CD4-positive, alpha-beta T cell treated with Interferon gamma for 1 hour (primary cell): ENCODE results near the gene METRNL.
"Not testable (repeated sequence)": the region's sequence is repeated elsewhere in the genome, so short reads cannot be mapped to it uniquely, and the experiment has no call there.

Experiments
- DNase-seq: peaks from one replicate; pipeline ENCODE4 v3.0.0-alpha.2; 2020

The METRNL gene, protein sequence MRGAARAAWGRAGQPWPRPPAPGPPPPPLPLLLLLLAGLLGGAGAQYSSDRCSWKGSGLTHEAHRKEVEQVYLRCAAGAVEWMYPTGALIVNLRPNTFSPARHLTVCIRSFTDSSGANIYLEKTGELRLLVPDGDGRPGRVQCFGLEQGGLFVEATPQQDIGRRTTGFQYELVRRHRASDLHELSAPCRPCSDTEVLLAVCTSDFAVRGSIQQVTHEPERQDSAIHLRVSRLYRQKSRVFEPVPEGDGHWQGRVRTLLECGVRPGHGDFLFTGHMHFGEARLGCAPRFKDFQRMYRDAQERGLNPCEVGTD

DNA sequence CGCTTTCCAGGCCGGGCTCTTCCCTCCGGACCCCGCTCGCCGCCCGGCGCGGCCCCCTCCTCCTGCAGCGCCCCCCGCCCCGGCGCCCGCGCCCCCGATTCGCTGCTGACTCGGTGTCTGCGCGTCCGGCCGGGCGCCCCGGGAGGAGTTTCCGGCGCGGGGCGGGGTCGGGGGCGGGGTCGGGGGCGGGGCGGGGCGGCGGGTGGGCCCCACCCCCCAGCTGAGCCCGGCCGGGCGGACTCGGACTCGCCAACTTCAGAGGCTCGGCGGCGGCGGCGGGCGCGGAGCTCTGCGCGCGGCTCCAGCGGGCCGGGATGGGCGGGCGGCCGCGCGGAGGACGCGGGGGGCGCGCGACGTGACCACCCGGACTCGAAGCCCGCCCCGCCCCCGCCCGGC lies at the start of gene METRNL:
Gene METRNL, plus strand, starts transcription at position 258 of the 396 bp plus-strand sequence. CDS start 207 bp downstream, outside the sequence.
- peak; percentile 69 for DNase-seq

DNA sequence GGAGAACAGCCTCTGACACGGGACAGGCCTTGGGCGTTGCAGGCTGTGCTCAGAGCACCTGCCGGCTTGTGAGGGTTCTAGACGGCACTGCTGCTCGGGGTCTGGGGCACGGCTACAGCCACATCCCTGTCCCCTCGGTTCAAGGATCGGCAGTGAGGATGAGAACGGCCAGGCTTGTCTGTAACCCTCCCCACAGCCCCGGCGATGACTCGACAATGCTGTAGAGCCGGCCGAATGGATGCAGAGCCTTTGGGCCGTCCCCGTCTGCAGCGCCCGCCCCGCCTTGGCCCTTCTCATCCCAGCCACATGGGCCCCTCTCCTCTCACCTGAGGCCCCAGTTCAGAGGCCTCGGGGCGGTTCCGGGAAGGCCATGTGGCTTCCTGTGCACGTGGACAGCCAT lies 49.0 kb upstream of the METRNL start:
- DNase-seq = no peak

DNA sequence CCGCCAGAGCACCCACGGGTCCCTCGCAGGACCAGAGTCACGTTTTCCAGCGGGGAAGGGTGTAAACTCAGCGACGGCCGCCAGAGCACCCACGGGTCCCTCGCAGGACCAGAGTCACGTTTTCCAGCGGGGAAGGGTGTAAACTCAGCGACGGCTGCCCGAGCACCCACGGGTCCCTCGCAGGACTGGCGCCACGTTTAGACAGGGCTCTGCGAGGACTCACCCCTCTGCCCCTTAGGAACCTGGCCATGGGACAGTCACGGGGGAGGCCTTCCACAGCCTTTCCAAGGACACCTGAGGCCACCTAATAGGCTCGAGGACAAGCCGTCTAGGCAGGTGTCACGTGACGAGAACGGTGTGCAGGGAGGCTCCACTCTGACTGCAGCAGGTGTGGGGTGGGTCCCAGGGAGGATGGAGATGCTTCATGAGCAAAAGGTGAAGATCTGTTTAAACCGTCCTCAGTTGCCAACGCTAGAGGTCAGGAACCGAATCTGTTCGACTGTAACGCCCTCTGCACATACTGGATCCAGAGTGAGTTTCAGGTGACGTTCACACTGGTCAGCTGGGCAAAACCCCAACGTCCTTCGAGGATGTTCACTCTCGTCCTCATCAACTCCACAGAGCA lies 48.0 kb upstream of the METRNL start:
- no peak for DNase-seq

DNA sequence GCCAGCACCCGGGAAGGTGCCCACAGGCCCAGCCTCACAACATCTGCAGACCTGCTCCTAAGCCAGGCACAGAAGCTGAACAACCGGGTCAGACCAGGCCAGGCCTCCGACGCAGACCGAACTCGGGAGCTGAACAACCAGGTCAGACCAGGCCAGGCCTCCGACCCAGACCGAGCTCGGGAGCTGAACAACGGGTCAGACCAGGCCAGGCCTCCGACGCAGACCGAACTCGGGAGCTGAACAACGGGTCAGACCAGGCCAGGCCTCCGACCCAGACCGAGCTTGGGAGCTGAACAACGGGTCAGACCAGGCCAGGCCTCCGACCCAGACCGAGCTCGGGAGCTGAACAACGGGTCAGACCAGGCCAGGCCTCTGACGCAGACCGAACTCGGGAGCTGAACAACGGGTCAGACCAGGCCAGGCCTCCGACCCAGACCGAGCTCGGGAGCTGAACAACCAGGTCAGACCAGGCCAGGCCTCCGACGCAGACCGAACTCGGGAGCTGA lies 47.4 kb upstream of the METRNL start:
- not testable (repeated sequence) for DNase-seq

DNA sequence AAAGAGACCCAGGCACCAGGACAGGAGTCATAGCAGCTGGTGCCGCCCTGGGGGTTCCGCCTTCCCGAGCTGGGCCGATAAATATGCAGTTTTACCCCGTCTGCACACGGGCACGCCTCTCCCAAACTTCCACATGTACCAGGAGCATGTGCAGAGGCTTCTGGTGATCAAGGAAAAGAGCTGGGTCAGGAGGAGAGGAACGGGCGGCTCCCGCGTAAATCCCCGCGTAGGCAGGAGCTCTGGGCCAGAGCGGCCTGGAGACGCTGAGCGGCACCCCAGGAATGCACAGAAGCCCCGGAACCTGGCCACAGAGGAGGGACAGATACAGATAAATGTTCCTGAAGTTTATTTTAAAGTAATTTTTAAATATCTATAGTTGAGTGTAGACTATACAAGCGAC lies 46.6 kb upstream of the METRNL start:
- DNase-seq = no peak

DNA sequence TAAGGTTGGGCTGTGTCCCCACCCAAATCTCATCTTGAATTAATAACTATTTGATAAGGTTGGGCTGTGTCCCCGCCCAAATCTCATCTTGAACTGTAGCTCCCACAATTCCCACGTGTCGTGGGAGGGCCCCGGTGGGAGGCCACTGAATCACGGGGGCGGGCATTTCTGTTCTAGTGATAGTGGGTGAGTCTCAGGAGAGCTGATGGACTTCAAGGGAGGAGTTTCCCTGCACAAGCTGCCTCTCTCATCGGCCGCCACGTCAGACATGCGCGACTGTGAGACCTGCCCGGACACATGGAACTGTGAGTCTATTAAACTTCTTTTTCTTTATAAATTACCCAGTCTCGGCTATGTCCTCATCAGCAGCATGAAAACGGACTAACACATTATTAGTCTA lies 44.9 kb upstream of the METRNL start:
- no peak for DNase-seq

DNA sequence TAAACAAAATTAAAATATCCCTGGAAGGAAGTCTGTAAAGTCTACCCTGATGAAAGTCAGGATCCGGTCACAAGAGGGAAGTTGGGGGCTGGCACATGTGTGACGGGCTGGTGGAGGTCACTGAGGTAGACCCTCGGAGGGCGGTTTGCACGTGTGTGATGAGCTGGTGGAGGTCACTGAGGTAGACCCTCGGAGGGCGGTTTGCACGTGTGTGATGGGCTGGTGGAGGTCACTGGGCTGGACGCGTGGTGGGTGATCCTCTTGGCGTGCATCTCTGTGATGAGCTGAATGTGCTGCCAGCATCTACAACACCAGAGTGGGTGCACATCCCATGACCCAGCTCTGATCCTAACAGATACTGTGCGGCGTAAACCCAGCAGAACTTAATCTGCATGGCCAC lies 43.7 kb upstream of the METRNL start:
- no peak for DNase-seq

DNA sequence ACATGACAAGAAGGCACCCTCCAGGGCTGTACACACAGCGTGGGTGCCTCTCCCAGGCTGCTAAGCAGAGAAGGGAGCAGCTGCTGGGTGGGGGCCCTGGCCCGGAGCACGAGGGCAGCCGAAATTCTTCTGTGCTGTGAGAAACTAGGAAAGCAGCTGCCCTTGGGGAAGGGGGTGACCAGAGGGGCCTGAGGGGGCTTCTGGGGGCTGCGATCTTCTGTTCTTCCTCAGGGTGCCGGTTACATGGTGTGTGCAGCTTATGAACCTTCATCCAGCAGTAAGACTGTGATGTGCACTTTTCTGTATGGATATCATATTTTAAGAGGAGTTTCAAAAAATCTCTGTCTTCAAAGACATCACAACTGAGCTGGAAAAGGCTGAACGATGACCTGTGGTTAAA lies 43.2 kb upstream of the METRNL start:
- no peak for DNase-seq

DNA sequence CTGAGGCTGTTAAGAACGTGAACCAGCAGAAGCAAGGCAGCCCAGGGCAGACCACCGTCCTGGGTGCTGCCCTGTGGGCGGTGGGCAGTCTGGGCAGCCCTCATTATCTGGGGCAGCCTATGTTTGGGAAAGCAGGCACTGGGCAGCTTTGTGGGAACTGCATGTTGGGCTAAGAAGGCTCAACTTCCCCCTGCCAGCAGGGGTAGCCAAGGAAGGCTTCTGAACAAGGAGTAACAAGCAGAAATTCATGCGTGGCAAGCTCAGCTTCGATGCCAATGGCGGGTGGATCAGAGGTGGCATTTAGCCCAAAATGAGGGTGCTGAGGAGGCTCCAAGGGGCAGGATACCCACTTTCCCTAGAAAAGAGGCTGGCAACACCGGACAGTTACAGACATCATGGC lies 42.7 kb upstream of the METRNL start:
- no peak for DNase-seq

DNA sequence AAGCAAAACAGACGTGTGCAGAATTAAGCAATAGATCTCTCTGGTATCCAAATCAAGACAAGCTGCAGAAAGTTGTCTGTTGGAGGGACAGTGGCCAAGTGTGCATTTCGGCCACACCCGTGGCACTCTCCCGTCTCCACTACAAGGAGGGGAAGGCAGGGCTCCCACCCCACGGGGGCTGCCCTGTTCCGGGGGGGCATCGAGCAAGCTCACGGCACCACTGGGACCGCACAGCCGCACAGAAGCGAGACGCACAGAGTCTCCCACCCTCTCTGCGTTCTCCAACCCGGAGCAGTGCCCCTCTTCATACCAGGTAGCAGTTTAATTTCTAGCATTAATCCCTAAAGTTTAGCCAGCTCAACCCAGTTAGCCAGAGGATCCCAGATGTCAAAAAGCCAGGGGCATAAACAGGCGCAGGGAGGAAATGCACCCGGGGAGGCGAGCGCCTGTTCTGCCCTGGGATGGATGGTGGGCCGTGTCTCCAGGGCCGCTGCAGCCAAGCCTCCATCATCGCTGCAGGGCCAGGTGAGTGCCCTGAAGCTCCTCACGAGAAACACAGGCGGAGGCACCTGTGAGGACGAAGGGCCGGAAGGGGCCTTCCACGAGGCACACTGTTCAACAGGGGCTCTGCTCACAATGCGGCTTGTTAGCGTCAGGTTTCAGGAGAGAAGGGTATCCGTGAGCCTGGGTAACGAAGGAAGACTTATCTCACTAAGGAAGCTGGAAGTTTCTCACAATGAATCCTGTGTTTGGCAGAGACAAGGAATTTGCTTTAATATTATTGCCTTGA lies 42.1 kb upstream of the METRNL start:
- DNase-seq = no peak

DNA sequence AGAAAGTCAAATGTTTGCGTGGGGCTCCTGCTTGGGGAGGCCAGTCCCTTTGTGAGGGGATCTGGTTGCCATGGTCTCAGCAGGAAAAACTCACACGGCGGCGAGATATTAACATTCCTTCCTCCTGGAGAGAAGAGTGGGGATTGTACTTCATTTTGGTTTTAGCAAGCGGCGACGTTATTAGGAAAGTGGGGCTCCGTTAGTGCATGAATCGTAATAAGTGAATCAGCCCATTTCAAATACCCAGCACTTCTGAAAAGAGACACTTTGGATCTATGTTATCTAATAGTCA lies 41.6 kb upstream of the METRNL start:
- DNase-seq = no peak

DNA sequence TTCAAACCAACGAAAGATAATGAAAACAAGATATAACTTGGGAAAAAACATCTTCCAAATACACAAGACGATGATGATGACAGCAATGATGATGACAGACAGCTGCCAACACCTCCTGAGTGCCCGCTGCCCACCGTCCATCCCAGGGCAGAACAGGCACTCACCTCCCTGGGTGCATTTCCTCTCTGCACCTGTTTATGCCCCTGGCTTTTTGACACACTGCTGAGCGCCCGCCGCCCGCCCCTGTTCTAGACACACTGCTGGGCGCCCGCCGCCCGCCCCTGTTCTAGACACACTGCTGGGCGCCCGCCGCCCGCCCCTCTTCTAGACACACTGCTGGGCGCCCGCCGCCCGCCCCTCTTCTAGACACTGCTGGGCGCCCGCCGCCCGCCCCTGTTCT lies 40.4 kb upstream of the METRNL start:
- not testable (repeated sequence) for DNase-seq

DNA sequence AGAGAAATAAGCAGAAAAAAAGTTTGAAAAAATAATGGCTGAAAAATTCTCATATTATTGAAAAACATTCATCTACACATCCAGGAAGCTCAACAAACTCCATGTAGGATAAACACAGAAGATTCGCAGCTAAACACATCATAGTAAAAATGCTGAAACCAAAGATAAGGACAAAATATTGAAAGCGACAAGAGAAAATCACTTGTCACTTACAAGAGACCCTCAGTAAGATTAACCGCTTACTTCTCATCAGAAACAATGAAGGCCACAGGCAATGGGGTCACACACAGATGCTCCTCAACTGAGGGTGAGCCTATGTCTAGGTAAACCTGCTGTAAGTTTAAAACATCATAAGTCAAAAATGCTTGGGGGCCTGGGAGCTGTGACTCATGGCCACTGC lies 38.1 kb upstream of the METRNL start:
- DNase-seq = no peak

DNA sequence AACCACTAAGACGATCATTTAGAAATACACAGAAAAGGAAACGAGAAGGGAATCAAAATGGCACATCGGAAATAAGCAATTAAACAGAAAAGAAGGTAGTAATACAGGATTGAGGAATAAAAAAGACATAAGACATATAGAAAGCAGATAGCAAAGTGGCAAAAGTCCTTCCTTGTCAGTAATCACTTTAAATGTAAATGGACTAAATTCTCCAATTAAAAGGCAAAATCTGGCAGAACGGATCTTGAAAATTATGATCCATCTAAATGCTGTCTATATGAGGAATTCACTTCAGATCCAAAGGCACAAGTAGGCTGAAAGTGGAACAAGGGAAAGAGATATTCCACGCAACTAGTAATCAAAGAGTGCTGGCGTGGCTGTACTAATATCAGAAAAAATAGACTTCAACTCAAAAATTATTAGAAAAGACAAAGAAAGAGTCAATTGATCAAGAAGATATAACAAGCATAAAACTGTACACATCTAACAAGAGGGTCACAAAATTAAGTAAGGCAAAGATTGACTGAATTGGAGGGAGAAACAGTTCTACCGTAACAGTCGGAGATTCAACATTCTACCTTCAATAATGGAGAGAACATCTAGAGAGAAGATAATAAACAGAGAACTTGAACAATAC lies 36.8 kb upstream of the METRNL start:
- DNase-seq = no peak

DNA sequence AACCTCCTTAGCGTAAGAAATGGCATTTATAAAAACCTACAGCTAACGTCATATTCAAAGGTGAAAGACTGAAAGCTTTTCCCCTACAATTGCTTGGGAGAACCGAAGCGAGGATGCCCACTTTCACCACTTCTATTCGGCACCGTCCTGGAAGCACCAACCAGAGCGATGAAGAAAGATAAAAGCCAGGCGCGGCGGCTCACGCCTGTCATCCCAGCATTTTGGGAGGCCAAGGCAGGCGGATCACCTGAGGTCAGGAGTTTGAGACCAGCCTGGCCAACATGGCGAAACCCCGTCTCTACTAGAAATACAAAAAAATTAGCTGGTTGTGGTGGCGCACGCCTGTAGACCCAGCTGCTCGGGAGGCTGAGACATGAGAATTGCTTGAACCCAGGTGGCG lies 34.9 kb upstream of the METRNL start:
- not testable (repeated sequence) for DNase-seq

DNA sequence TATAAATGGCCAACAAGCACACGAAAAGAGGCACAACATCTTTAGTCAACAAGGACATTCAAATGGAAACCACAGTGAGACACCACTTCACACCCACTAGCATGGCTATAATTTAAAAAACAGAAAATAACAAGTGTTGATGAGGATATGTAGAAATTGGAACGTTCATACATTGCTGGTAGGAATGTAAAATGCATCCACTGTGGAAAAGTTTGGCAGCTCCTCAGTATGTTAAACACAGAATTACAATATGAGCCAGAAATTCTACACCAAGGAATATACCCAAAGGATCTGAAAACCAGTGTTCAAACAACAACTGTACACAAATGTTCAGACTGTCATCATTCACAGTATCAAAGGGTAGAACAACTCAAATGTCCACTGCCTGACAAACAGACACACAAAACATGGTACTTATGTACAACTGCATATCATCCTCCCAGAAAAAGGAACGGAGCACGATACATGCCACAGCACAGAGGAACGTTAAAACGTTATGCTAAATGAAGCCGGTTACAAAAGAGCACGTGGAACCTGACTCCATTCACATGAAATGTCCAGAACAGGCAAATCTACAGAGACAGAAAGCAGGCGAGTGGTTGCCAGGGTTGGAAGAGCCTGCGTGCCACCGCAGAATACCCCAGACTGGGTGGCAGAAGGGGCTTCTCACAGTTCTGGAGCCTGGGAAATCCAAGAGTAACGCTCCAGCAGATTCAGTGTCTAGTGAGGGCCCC lies 32.8 kb upstream of the METRNL start:
- DNase-seq = no peak

DNA sequence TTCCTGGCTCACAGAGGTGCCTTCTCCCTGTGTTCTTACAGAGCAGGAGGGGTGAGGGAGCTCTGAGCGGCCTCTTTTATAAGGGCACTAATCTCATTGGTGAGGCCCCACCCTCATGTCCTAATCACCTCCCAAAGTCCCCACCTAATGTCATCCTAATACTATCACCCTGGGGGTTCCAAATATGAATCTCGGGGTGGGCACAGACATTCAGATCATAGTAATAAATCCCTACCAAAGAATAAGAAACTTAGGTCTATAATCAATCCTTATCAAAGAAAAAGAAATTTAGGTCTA lies 32.3 kb upstream of the METRNL start:
- no peak for DNase-seq

DNA sequence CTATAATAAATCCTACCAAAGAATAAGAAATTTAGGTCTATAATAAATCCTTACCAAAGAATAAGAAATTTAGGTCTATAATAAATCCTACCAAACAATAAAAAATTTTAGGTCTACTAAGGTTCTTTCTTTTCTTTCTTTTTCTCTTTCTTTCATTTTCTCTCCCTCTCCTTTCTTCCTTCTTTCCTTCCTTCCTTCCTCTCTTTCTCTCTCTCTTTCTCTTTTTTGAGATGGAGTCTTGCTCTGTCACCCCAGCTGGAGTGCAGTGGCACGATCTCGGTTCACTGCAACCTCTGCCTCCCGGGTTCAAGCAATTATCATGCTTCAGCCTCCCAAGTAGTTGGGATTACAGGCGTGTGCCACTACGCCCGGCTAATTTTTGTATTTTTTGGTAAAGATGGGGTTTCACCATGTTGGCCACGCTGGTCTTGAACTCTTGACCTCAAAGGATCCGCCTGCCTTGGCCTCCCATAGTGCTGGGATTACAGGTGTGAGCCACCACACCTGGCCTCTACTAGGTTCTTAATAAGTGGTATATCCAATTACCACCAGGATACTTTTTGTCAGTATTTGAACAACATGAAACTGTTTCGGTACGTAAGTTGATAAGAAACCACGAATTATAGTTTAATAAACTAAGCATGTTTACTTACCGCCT lies 31.5 kb upstream of the METRNL start:
- DNase-seq = not testable (repeated sequence)

DNA sequence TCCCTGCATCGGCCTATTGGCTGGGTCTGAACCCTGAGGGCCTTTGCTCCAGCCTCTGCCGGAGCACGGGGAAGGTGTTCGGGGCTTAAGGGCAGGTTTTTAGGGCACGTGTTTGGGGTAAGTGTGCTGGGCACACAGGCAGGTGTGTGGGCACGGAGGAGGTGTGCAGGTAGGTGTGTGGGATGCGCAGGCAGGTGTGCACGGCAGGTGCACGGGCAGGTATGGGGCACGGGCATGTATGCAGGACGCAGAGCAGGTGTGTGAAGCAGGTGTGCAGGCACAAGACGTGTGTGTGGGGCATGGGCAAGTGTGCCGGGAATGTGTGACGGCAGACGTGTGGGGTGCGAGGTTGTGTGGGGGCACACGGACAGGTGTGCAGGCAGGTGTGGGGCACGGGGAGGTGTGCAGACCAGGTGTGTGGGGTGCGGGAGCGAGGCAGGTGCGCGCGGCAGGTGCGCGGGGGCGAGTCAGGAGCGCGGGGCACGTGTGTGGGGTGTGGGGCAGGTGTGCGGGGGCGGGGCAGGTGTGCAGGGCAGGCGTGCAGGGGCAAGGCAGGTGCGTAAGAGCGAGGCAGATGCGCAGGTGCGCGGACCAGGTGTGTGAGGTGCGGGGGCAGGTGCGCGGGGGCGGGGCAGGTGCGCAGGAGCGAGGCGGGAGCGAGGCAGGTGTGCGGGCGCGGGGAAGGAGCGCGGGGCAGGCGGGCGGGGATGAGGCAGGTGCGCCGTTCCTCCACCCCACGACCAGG lies 28.6 kb upstream of the METRNL start:
- peak; percentile 19 for DNase-seq

DNA sequence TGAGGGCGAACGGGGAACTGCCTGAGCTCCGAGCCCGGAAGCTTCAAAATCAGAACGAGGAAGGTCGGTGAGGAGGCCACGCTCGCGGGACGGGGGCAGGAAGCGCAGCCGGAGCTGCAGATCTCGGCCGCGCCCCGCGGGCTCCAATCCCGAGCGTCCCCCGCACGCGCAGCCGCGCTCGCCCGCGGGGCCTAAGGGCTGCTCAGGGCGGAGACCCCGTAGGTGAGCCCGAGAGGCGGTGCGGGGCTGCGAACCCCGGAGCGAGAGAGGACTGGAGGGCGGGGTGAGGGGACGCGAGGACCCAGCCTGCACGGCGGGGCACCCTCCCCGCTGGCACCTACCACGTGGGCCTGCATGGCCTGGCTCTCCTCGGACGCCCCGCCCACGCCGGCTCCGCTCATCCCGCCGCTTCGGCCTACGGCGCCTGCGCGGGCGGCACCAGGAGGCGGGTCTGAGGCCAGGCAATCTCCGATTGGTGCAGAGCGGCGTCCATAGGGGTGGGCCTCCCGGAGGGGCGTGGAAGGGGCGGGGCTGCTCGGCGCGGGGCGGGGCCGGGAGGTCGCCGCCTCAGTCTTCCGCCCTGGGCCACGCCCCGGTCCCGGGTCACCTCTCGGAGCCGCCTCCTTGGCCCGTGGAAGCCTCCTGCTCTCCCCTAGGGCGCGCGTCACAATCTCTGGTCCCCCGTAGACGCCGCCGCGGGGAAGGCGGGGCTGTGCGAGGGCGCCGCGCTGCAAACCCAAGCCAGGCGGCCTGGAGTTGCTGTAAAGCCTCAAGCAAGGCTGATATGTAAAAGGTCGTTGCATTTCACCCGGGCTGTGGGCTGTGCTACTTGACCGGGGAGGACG lies 27.8 kb upstream of the METRNL start:
- peak; percentile 97 for DNase-seq

DNA sequence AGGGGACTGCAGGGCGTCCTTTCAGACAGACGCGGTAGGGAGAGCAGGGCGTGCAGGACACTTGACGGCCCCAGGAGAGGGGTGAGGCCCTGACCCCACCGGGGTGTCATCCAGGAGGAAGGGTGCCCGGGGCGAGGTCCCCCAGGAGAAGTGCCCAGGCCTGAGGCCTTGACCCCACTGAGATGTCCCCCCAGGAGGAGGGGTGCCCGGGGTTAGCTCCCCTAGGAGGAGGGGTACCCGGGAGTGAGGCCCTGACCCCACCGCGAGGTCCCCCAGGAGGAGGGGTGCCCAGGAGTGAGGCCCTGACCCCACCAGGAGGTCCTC lies 27.2 kb upstream of the METRNL start:
- DNase-seq = no peak
